Measurements from ENCODE around the gene ACOT7. TPM values are rescaled to one million over a fixed set of nuclear protein-coding genes. Genes with fewer than 3 reads are reported as not detected.

The ACOT7 gene
- total RNA-seq, 2 experiments from 2014 or later: 23.4 to 53.6 TPM

- DNase-seq (ENCODE audit: low spot score): no peak
- Histone ChIP-seq H3K79me2 (ENCODE audit: insufficient read depth, low read depth, low read length) (no peaks in the 10 kb centered on the region), H3K27ac (ENCODE audit: low read depth, low read length, poor library complexity, severe bottlenecking) (no peak overlapping the region), H3K36me3 (ENCODE audit: insufficient read depth, low read length) (no peaks in the 10 kb centered on the region), H3K4me2 (ENCODE audit: low read length) (no peak overlapping the region), H3K9me3 (ENCODE audit: low read length) (no peaks in the 10 kb centered on the region), H4K20me1 (ENCODE audit: insufficient read depth, low read length) (no peaks in the 10 kb centered on the region), H3K4me3 (ENCODE audit: low read depth, low read length, poor library complexity, severe bottlenecking) (no peak overlapping the region), H3K9me2 (ENCODE audit: insufficient read depth, low read length) (no peaks in the 10 kb centered on the region), H3K4me1 (ENCODE audit: insufficient read depth, low read length, poor library complexity, severe bottlenecking) (no peaks in the 10 kb centered on the region), H2AFZ (ENCODE audit: low read length) (no peak overlapping the region)
- intact Hi-C loops (cut with micrococcal nuclease; ENCODE audit: unreplicated experiment): no loop called here
- BruUV-seq (replicated peaks): no TSS peak
- ChIA-PET POLR2A (no interaction called here), CTCF (ENCODE audit: unreplicated experiment) (no interaction called here)
- TF ChIP-seq CTCF (conservative IDR thresholded peaks at IDR 0.05; ENCODE audit: low read length): no peak
- TF ChIP-seq EZH2phosphoT487 (IDR thresholded peaks at IDR 0.05; ENCODE audit: borderline replicate concordance, low read depth, low read length): no peak
Measured at GRCh38 chr1:6328091-6328490, 65.5 kb downstream of the ACOT7 start.

- intact Hi-C loops (cut with micrococcal nuclease; ENCODE audit: unreplicated experiment): no loop called here
Measured at GRCh38 chr1:6325482-6325881, 68.1 kb downstream of the ACOT7 start.

GRCh38 chr1:6322161-6322560 is 71.4 kb downstream of the ACOT7 start:
- Histone ChIP-seq H3K9me3 (ENCODE audit: low read length) (no peaks in the 10 kb centered on the region), H4K20me1 (ENCODE audit: insufficient read depth, low read length) (no peaks in the 10 kb centered on the region), H3K4me3 (ENCODE audit: low read depth, low read length, poor library complexity, severe bottlenecking) (no peak overlapping the region), H3K4me1 (ENCODE audit: insufficient read depth, low read length, poor library complexity, severe bottlenecking) (no peaks in the 10 kb centered on the region), H3K27ac (ENCODE audit: low read depth, low read length, poor library complexity, severe bottlenecking) (no peak overlapping the region), H2AFZ (ENCODE audit: low read length) (no peak overlapping the region), H3K79me2 (ENCODE audit: insufficient read depth, low read depth, low read length) (no peaks in the 10 kb centered on the region), H3K9me2 (ENCODE audit: insufficient read depth, low read length) (no peaks in the 10 kb centered on the region), H3K4me2 (ENCODE audit: low read length) (no peak overlapping the region), H3K36me3 (ENCODE audit: insufficient read depth, low read length) (no peaks in the 10 kb centered on the region)
- ChIA-PET POLR2A (no interaction called here), CTCF (ENCODE audit: unreplicated experiment) (no interaction called here)
- BruUV-seq (replicated peaks): no TSS peak
- no peak for DNase-seq (ENCODE audit: low spot score)
- intact Hi-C loops (cut with micrococcal nuclease; ENCODE audit: unreplicated experiment): no loop called here
- no peak for TF ChIP-seq CTCF (conservative IDR thresholded peaks at IDR 0.05; ENCODE audit: low read length)
- no peak for TF ChIP-seq EZH2phosphoT487 (IDR thresholded peaks at IDR 0.05; ENCODE audit: borderline replicate concordance, low read depth, low read length)

More at GRCh38 chr1:6325482-6325881, 68.1 kb downstream of the ACOT7 start:
- H3K79me2 ChIP-seq (ENCODE audit: insufficient read depth, low read depth, low read length): no peaks in the 10 kb centered on the region
- BruUV-seq (replicated peaks): no TSS peak
- no peaks in the 10 kb centered on the region for H3K4me1 ChIP-seq (ENCODE audit: insufficient read depth, low read length, poor library complexity, severe bottlenecking)
- no peak overlapping the region for H2AFZ ChIP-seq (ENCODE audit: low read length)
- POLR2A ChIA-PET: no interaction called here
- H3K9me3 ChIP-seq (ENCODE audit: low read length): no peaks in the 10 kb centered on the region
- TF ChIP-seq CTCF (conservative IDR thresholded peaks at IDR 0.05; ENCODE audit: low read length) (no peak), EZH2phosphoT487 (IDR thresholded peaks at IDR 0.05; ENCODE audit: borderline replicate concordance, low read depth, low read length) (no peak)
- no peak overlapping the region for H3K4me3 ChIP-seq (ENCODE audit: low read depth, low read length, poor library complexity, severe bottlenecking)
- no peak overlapping the region for H3K27ac ChIP-seq (ENCODE audit: low read depth, low read length, poor library complexity, severe bottlenecking)
- no peaks in the 10 kb centered on the region for H3K36me3 ChIP-seq (ENCODE audit: insufficient read depth, low read length)
- H4K20me1 ChIP-seq (ENCODE audit: insufficient read depth, low read length): no peaks in the 10 kb centered on the region
- H3K9me2 ChIP-seq (ENCODE audit: insufficient read depth, low read length): no peaks in the 10 kb centered on the region
- DNase-seq (ENCODE audit: low spot score): no peak
- CTCF ChIA-PET (ENCODE audit: unreplicated experiment): no interaction called here
- no peak overlapping the region for H3K4me2 ChIP-seq (ENCODE audit: low read length)

All from OCI-LY7 (cell line).